Measurements from ENCODE around the gene TECTA.

DNA sequence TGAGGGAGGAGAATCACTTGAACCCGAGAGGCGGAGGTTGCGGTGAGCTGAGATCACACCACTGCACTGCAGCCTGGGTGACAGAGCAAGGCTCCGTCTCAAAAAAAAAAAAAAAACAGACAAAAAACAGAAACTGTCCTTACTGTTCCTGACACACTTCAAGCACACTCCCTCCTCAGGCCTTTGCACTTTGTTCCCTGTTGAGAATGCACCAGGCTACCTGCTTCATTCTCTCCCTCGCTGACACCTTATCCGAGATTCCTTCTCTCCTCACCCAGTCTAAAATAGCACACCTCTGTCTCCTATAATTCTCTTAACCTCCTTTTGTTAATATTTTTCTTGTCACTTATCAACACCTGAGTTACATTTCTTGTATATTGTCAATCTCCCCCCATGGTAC lies 32.3 kb upstream of the TECTA start:
- no peak for TF ChIP-seq POLR2AphosphoS5 (IDR thresholded peaks at IDR 0.05; ENCODE audit: low read depth, low read length)
- no peak for TF ChIP-seq RFX5 (IDR thresholded peaks at IDR 0.05; ENCODE audit: low read length)
- TF ChIP-seq, protein P1, sequence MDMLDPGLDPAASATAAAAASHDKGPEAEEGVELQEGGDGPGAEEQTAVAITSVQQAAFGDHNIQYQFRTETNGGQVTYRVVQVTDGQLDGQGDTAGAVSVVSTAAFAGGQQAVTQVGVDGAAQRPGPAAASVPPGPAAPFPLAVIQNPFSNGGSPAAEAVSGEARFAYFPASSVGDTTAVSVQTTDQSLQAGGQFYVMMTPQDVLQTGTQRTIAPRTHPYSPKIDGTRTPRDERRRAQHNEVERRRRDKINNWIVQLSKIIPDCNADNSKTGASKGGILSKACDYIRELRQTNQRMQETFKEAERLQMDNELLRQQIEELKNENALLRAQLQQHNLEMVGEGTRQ (IDR thresholded peaks at IDR 0.05; ENCODE audit: borderline replicate concordance, low read depth, low read length), result no peak
- TF ChIP-seq, protein P2, sequence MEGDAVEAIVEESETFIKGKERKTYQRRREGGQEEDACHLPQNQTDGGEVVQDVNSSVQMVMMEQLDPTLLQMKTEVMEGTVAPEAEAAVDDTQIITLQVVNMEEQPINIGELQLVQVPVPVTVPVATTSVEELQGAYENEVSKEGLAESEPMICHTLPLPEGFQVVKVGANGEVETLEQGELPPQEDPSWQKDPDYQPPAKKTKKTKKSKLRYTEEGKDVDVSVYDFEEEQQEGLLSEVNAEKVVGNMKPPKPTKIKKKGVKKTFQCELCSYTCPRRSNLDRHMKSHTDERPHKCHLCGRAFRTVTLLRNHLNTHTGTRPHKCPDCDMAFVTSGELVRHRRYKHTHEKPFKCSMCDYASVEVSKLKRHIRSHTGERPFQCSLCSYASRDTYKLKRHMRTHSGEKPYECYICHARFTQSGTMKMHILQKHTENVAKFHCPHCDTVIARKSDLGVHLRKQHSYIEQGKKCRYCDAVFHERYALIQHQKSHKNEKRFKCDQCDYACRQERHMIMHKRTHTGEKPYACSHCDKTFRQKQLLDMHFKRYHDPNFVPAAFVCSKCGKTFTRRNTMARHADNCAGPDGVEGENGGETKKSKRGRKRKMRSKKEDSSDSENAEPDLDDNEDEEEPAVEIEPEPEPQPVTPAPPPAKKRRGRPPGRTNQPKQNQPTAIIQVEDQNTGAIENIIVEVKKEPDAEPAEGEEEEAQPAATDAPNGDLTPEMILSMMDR (IDR thresholded peaks at IDR 0.05), result no peak
- TF ChIP-seq NFIC (IDR thresholded peaks at IDR 0.05; ENCODE audit: borderline replicate concordance), result no peak
- TF ChIP-seq JUND (IDR thresholded peaks at IDR 0.05), result no peak
- TF ChIP-seq SIN3A (IDR thresholded peaks at IDR 0.05; ENCODE audit: borderline replicate concordance, low read depth, low read length), result no peak
